Measurements from ENCODE around the gene CNTNAP2.

CNTNAP2 gene

DNA sequence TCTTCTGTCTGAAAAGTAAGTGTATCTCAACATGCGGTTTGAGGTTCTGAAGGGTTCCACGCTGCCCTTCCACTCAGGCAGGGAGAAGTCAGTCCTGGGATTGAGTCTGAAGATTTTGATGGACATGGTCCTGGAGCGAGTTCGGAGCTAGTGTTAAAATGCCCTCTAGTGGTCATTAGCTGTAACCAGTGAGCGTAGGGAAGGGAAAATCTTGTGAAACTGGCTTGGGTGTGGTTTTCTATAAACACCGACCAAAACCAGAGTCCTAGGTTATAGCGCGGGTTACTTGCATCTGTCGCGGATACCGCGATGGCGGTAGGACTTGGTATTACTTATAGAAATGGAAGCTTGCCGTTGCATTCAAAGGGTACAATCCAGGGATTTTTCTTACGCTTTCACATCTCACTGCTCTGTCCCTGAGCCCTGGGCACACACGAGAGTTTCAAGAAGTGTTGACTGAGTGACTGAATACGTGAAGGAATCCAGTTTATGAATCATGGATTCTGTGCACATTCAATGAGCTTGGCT lies 2125.8 kb downstream of the CNTNAP2 start:
- Histone ChIP-seq H3K4me1 (no peaks in the 10 kb centered on the region), H3K27me3 (no peaks in the 10 kb centered on the region), H4K20me1 (no peaks in the 10 kb centered on the region), H3K9me3 (no peaks in the 10 kb centered on the region), H3K27ac (no peak overlapping the region), H3K4me3 (no peak overlapping the region), H3K36me3 (no peaks in the 10 kb centered on the region), H3K9ac (no peak overlapping the region), H3K4me2 (no peak overlapping the region)
- TF ChIP-seq Cebpa-rat (IDR thresholded peaks at IDR 0.05), result no peak

GRCh38 chr7:148245381-148245780 lies 2128.8 kb downstream of the CNTNAP2 start:
- no peak overlapping the region for H3K4me3 ChIP-seq
- H4K20me1 ChIP-seq, result no peaks in the 10 kb centered on the region
- no peaks in the 10 kb centered on the region for H3K4me1 ChIP-seq
- H3K9ac ChIP-seq, result no peak overlapping the region
- no peak overlapping the region for H3K4me2 ChIP-seq
- no peaks in the 10 kb centered on the region for H3K36me3 ChIP-seq
- no peak overlapping the region for H3K27ac ChIP-seq
- H3K27me3 ChIP-seq, result no peaks in the 10 kb centered on the region
- peaks cover 1% of the 10 kb centered on the region for H3K9me3 ChIP-seq
- TF ChIP-seq Cebpa-rat (IDR thresholded peaks at IDR 0.05), result no peak

GRCh38 chr7:148253629-148254028 lies 2137.0 kb downstream of the CNTNAP2 start:
- Histone ChIP-seq H3K4me3 (no peak overlapping the region), H3K9ac (no peak overlapping the region), H3K27ac (no peak overlapping the region), H3K9me3 (peaks cover 17% of the 10 kb centered on the region), H3K4me1 (no peaks in the 10 kb centered on the region), H4K20me1 (no peaks in the 10 kb centered on the region), H3K27me3 (no peaks in the 10 kb centered on the region), H3K4me2 (no peak overlapping the region), H3K36me3 (no peaks in the 10 kb centered on the region)
- no peak for TF ChIP-seq Cebpa-rat (IDR thresholded peaks at IDR 0.05)

DNA sequence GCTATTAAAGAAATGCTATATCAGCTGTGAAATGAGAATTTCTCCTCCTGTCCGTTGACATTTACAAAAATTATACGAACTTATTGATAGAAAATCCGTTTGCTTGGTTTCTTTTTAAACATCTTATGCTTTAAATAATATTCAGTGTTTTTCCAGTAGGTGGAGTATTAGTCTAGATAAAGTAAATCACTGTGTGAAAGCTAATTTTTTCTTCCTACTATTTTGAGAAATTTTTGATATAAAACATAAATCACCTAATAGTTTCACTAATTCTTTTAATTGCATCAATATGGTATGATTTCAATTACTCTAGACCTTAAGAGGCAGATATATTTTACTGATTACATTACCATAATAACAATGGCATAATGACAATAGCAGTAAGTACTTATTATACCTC lies 2138.7 kb downstream of the CNTNAP2 start:
- H3K4me2 ChIP-seq, result no peak overlapping the region
- no peak overlapping the region for H3K4me3 ChIP-seq
- TF ChIP-seq Cebpa-rat (IDR thresholded peaks at IDR 0.05), result no peak
- H3K36me3 ChIP-seq, result no peaks in the 10 kb centered on the region
- H3K27ac ChIP-seq, result no peak overlapping the region
- no peaks in the 10 kb centered on the region for H3K27me3 ChIP-seq
- H3K9me3 ChIP-seq, result peaks cover 16% of the 10 kb centered on the region
- H3K4me1 ChIP-seq, result no peaks in the 10 kb centered on the region
- no peaks in the 10 kb centered on the region for H4K20me1 ChIP-seq
- H3K9ac ChIP-seq, result no peak overlapping the region

DNA sequence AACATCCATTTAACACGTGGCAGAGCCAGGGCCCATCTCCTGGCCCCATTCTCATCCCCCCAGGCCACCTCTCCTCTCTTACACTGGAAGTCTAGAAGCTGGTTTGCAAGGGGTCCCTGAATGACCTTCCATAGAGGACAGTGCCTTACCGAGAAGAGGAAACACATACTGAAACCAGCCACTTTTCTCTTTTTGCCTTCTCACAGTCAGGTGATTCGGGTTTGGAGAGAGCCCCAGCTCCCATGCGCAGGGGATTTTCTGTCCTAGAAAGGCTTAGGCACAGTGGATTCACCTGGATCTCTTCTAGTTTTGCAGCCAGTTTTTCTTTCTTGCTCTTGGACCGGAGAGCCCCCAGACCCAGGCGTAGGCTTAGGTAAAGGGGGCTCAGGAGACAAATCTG lies 2139.8 kb downstream of the CNTNAP2 start:
- H3K27me3 ChIP-seq, result no peaks in the 10 kb centered on the region
- no peaks in the 10 kb centered on the region for H3K4me1 ChIP-seq
- no peaks in the 10 kb centered on the region for H3K36me3 ChIP-seq
- no peak overlapping the region for H3K9ac ChIP-seq
- TF ChIP-seq Cebpa-rat (IDR thresholded peaks at IDR 0.05), result no peak
- no peaks in the 10 kb centered on the region for H4K20me1 ChIP-seq
- H3K9me3 ChIP-seq, result peaks cover 5% of the 10 kb centered on the region
- no peak overlapping the region for H3K4me3 ChIP-seq
- H3K27ac ChIP-seq, result no peak overlapping the region
- no peak overlapping the region for H3K4me2 ChIP-seq

DNA sequence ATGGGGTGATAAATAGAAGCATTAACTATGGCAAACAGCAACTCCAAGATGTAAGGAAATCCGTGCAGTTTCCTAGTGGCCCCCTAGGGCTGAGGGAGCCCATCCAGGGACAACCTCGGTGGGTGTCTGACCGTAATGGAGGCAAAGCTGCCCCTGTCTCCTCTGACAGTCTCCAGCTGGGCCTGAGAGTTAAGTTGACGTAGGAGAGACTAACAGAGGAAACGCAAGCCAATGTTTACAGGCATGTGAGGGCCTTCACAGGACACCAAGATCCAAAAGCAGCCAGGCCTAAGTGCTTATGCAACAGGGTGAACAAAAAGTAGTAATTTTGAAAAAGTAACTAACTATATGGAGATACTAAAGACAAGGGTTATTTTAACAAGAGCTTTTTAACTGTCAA lies 2144.0 kb downstream of the CNTNAP2 start:
- Histone ChIP-seq H3K9ac (no peak overlapping the region), H3K27ac (no peak overlapping the region), H3K4me2 (no peak overlapping the region), H3K27me3 (no peaks in the 10 kb centered on the region), H3K36me3 (no peaks in the 10 kb centered on the region), H3K4me3 (no peak overlapping the region), H3K9me3 (no peaks in the 10 kb centered on the region), H3K4me1 (peaks cover 15% of the 10 kb centered on the region), H4K20me1 (no peaks in the 10 kb centered on the region)
- TF ChIP-seq Cebpa-rat (IDR thresholded peaks at IDR 0.05), result no peak

DNA sequence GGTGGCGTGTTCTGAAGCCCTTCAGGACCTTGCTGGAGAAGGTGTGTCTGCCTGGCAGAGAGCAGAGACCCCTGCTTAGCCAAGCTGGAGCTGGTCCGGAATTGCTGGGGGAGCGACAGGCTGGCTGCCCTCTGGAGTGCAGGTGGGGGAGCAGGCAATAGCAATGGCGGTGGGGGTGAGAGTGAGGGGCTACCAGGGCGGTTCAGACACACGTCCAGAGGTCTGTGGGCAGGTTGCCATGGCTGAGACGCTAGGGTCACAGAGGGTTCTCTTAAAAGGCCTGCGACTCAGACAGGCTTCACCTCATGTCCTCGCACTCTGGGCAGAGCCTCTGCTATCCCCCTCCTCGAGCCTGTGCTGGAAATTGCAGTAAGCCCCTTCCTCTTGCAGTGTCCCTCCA lies 2144.9 kb downstream of the CNTNAP2 start:
- H3K9me3 ChIP-seq, result no peaks in the 10 kb centered on the region

DNA sequence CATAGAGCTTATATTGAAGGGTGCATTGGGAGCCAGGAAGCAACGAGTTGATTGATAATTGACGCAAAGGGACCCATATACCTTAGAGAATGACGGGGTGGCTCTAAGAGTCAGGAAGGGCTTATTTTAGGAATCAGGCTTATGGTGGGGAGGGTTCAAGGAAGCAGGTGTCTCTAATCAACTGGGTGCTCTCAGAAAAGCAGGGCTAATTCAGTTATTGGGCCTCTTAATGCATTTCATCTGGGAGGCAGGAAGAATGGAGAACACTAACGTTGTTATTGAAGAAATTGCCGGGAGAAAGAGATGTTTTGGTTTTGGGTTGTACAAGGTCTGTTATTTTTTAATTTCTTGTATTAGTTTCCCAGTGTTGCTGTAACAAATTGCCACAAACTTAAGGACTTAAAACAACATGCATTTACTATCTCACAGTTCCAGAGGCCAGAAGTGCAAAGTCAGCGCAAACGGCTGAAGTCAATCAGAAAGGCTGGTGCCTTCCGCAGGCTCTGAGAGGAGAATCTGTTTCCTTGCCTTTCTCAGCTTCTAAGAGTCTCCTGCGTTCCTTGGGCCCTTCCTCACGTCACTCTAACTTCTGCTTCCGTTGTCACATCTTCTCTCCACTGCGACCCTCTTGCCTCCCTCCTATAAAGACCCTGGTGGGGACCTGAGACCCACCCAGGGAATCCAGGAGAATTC lies 2145.5 kb downstream of the CNTNAP2 start:
- Histone ChIP-seq H3K36me3 (no peaks in the 10 kb centered on the region), H3K9ac (no peak overlapping the region), H3K4me1 (peaks cover 26% of the 10 kb centered on the region), H3K4me3 (0 out of 2 replicates have a peak overlapping the region, but pooled peaks have one; percentile 8), H3K9me3 (no peaks in the 10 kb centered on the region), H3K4me2 (peak overlapping the region; percentile 66), H3K27ac (no peak overlapping the region), H3K27me3 (no peaks in the 10 kb centered on the region), H4K20me1 (no peaks in the 10 kb centered on the region)
- no peak for TF ChIP-seq Cebpa-rat (IDR thresholded peaks at IDR 0.05)

More for the DNA sequence above, 2144.9 kb downstream of the CNTNAP2 start:
- no peaks in the 10 kb centered on the region for H3K27me3 ChIP-seq
- TF ChIP-seq Cebpa-rat (IDR thresholded peaks at IDR 0.05), result no peak
- H3K36me3 ChIP-seq, result no peaks in the 10 kb centered on the region
- no peak overlapping the region for H3K4me2 ChIP-seq
- H3K27ac ChIP-seq, result no peak overlapping the region
- peaks cover 25% of the 10 kb centered on the region for H3K4me1 ChIP-seq
- no peaks in the 10 kb centered on the region for H4K20me1 ChIP-seq
- no peak overlapping the region for H3K4me3 ChIP-seq
- H3K9ac ChIP-seq, result no peak overlapping the region

DNA sequence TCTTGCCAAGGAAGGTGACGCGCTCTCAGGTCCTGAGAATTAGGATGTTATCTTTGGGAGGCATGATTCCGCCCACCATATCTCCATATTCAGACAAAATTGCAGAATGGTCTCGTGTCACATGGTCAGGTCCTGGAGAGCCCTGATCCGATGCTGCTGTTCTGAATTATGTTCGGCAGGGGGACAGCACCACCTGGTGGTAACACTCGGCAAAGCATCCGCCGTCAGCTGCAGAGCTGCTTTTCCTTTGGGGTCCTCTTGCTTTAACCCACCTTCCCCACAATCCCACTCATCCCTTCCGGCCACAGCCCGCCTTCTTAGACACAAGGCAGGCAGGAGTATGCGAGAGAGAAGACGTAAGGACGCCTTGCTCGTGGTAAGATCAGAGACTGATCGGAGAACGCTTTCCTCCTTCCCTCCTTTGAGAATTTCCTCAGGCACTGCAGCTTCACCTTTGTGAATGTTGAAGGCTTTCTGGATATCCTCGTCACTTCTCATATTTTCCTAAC lies 2146.2 kb downstream of the CNTNAP2 start:
- TF ChIP-seq Cebpa-rat (IDR thresholded peaks at IDR 0.05), result no peak
- Histone ChIP-seq H3K9me3 (no peaks in the 10 kb centered on the region), H3K4me3 (0 out of 2 replicates have a peak overlapping the region, but pooled peaks have one; percentile 8), H3K4me1 (peaks cover 26% of the 10 kb centered on the region), H3K9ac (peak overlapping the region; percentile 51; the same call in 1 of the 2 replicates), H3K4me2 (peak overlapping the region; percentile 66), H3K27ac (no peak overlapping the region), H3K27me3 (no peaks in the 10 kb centered on the region), H3K36me3 (no peaks in the 10 kb centered on the region), H4K20me1 (no peaks in the 10 kb centered on the region)

GRCh38 chr7:148264933-148265557 lies 2148.4 kb downstream of the CNTNAP2 start:
- peak overlapping the region; percentile 61; the same call in 1 of the 2 replicates for H3K4me2 ChIP-seq
- no peak overlapping the region for H3K27ac ChIP-seq
- peaks cover 26% of the 10 kb centered on the region for H3K4me1 ChIP-seq
- TF ChIP-seq Cebpa-rat (IDR thresholded peaks at IDR 0.05), result no peak
- H3K27me3 ChIP-seq, result no peaks in the 10 kb centered on the region
- no peaks in the 10 kb centered on the region for H4K20me1 ChIP-seq
- no peaks in the 10 kb centered on the region for H3K9me3 ChIP-seq
- no peak overlapping the region for H3K4me3 ChIP-seq
- no peaks in the 10 kb centered on the region for H3K36me3 ChIP-seq
- no peak overlapping the region for H3K9ac ChIP-seq
